Measurements from ENCODE around the gene TCAP. TPM values are rescaled to one million over a fixed set of nuclear protein-coding genes. Genes with fewer than 3 reads are reported as not detected.

TCAP gene
- total RNA-seq, 1 donor = not detected

DNA sequence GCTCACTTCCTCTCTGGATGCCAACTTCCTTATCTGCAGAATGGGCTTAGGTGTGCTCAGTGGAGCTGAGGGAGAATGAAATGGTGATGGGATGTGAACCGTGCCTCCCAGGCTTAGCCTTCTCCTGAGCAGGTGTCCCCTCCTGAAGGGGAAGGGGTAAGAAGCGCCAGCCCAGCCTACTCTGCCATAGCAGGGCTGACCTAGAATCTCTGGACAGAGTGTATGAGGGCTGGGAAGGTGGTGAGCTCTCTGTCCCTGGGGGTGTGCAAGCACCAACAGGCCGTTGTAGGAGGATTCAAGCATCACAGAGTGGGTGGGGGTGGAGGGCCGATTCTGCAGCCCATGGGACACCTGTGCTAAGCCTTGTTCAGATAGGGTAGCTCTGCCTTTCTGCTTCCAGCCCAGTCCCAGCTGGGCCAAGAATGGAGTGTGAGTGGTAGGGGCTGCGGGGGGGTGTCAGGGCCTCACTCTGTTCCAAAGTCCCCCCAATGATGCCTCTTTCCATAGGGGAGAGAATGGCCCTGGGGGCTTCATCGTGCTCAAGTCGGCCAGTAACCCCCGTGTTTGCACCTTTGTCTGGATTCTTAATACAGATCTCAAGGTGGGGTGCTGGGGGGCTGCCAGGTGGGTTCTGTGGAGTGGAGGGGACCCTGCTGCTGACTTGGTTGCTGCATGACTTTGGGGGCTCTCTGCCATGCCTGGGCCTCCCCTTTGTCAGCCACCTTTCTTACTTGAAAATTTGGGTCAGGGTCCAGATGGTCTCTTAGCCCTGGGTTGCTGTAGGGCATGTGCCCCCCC, 3.2 kb upstream of the TCAP start:
- TF ChIP-seq, protein P1, sequence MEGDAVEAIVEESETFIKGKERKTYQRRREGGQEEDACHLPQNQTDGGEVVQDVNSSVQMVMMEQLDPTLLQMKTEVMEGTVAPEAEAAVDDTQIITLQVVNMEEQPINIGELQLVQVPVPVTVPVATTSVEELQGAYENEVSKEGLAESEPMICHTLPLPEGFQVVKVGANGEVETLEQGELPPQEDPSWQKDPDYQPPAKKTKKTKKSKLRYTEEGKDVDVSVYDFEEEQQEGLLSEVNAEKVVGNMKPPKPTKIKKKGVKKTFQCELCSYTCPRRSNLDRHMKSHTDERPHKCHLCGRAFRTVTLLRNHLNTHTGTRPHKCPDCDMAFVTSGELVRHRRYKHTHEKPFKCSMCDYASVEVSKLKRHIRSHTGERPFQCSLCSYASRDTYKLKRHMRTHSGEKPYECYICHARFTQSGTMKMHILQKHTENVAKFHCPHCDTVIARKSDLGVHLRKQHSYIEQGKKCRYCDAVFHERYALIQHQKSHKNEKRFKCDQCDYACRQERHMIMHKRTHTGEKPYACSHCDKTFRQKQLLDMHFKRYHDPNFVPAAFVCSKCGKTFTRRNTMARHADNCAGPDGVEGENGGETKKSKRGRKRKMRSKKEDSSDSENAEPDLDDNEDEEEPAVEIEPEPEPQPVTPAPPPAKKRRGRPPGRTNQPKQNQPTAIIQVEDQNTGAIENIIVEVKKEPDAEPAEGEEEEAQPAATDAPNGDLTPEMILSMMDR (IDR thresholded peaks at IDR 0.05; ENCODE audit: insufficient read depth, low read depth, low read length) = no peak
- no peak for DNase-seq (ENCODE audit: low read depth)
- H3K4me3 ChIP-seq (ENCODE audit: low read depth, low read length) = no peak overlapping the region

DNA sequence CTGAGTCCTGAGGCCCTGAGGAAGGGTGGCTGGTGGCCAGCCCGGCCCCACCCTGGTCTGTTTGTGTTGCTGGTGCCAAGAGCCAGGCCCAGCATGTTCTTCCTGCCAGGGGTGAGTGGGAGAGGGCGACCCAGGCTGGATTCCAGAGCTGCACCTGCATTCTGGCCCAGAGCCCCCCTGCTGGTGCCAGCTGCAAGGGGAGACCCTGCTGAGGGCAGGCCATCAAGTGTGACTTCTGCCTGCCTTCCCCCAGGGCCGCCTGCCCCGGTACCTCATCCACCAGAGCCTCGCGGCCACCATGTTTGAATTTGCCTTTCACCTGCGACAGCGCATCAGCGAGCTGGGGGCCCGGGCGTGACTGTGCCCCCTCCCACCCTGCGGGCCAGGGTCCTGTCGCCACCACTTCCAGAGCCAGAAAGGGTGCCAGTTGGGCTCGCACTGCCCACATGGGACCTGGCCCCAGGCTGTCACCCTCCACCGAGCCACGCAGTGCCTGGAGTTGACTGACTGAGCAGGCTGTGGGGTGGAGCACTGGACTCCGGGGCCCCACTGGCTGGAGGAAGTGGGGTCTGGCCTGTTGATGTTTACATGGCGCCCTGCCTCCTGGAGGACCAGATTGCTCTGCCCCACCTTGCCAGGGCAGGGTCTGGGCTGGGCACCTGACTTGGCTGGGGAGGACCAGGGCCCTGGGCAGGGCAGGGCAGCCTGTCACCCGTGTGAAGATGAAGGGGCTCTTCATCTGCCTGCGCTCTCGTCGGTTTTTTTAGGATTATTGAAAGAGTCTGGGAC, 2.4 kb upstream of the TCAP start:
- TF ChIP-seq, protein P1 (IDR thresholded peaks at IDR 0.05; ENCODE audit: insufficient read depth, low read depth, low read length) = no peak
- no peak for DNase-seq (ENCODE audit: low read depth)
- H3K4me3 ChIP-seq (ENCODE audit: low read depth, low read length) = no peak overlapping the region

DNA sequence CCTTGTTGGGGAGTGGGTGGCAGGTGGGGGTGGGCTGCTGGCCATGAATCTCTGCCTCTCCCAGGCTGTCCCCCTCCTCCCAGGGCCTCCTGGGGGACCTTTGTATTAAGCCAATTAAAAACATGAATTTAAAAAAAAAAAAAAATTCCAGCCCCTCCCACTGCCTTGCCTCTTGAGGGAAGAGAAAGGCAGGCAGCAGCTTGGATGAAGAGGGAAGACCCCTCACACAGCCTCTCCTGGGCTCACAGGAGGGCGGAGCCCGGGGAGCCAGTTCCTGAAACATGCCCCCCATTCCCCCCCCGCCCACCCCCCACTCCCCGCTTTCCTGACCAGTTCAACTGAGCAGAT, 1.8 kb upstream of the TCAP start:
- H3K4me3 ChIP-seq (ENCODE audit: low read depth, low read length) = no peak overlapping the region
- no peak for DNase-seq (ENCODE audit: low read depth)
- TF ChIP-seq, protein P1 (IDR thresholded peaks at IDR 0.05; ENCODE audit: insufficient read depth, low read depth, low read length) = no peak

DNA sequence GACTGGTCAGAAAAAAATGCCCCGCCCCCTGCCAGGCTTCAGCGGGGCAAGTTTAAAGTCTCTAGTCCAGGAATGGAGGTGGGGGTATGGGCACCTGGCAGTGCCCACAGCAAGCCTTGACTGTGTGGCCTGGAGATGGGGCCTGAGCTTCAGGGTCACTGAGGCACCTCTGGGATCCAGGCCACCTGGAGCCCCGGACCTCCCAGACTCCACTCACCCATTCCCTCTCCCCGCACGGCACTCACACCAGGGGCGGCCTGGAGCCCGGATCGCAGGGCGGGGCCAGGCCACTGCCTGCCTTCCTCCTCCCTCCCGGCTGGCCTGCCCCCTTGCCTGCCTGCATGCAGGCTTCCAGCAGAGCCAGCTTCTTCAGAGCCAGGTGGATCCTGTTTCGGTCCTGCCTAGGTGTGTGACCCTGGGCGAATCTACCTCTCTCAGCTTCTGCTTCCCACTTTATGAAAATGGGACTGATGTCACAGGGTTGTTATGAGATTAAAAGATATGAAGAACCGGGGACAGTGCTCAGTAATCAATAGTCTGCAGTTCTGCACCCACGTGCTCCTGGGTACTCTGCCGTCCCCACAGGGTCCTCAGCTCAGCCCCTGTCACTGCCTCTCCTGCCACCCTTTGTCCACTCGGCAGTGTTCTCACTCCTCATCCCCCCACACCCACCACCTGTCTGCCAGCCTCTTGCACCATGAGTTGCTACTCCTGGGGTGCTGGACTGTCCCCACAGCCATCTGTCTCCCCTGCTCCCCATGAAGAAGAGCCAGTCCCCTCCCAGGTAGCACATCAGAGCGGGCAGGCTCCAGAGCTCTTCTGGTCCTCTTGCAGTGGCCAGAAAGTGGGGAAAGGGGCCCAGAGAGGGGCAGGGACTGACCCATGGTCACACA, 1.2 kb upstream of the TCAP start:
- H3K4me3 ChIP-seq (ENCODE audit: low read depth, low read length) = no peak overlapping the region
- TF ChIP-seq, protein P1 (IDR thresholded peaks at IDR 0.05; ENCODE audit: insufficient read depth, low read depth, low read length) = no peak
- DNase-seq (ENCODE audit: low read depth) = no peak

DNA sequence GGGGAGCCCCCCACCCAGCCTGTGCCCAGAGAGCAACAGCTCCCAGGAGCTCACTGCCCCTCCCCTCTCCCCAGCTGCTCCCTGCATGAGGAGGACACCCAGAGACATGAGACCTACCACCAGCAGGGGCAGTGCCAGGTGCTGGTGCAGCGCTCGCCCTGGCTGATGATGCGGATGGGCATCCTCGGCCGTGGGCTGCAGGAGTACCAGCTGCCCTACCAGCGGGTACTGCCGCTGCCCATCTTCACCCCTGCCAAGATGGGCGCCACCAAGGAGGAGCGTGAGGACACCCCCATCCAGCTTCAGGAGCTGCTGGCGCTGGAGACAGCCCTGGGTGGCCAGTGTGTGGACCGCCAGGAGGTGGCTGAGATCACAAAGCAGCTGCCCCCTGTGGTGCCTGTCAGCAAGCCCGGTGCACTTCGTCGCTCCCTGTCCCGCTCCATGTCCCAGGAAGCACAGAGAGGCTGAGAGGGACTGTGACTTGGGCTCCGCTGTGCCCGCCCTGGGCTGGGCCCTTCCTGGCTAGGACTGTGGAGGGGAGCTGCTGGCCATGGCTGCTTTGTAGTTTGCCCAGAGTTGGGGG, 584 bp downstream of the TCAP start:
- TF ChIP-seq, protein P1 (IDR thresholded peaks at IDR 0.05; ENCODE audit: insufficient read depth, low read depth, low read length) = no peak
- no peak overlapping the region for H3K4me3 ChIP-seq (ENCODE audit: low read depth, low read length)
- DNase-seq (ENCODE audit: low read depth) = no peak

DNA sequence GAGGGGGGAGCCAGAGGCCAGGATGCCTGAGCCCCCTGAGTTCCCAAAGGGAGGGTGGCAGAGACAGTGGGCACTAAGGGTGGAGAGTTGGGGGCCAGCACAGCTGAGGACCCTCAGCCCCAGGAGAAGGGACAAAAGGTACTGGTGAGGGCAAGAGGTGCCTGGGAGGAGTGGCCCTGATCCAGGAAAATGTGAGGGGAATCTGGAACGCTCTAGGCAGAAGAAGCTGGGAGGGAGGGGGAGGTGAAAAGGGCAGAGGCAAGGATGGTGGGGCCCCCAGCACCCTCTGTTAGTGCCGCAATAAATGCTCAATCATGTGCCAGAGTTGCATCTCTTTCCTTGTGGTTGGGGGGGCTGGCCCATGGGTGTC, 1.1 kb downstream of the TCAP start:
- H3K4me3 ChIP-seq (ENCODE audit: low read depth, low read length) = no peak overlapping the region
- DNase-seq (ENCODE audit: low read depth) = no peak
- TF ChIP-seq, protein P1 (IDR thresholded peaks at IDR 0.05; ENCODE audit: insufficient read depth, low read depth, low read length) = no peak
